Liver (tissue), 2 donors: ENCODE results near the gene TGFB1I1.

Source experiments
- CTCF ChIP-seq: fragments of 150-350 bp; IDR thresholded peaks from 2 replicates; pipeline ENCODE4 v1.5.1; 2017; ENCODE audit warnings: improper control_type of control experiment, low read depth, low read length; ENCODE audit not compliant: missing input control
- YY1 ChIP-seq: IDR thresholded peaks from 2 replicates; pipeline ENCODE4 v1.6.1; 2016; ENCODE audit warnings: antibody characterized with exemption, mild to moderate bottlenecking
- donor health status: healthy.

GRCh38 chr16:31440516-31441184, 31.3 kb upstream of the TGFB1I1 start:
- TF ChIP-seq CTCF: no peak
- TF ChIP-seq YY1: no peak
